H9 (cell line): ENCODE measurements around the gene PKDCC. TPM values are rescaled to one million over a fixed set of nuclear protein-coding genes. Genes with fewer than 3 reads are reported as not detected.

ENCODE experiments used
- DNase-seq: peaks from one replicate; pipeline ENCODE4 v3.0.0-alpha.2; 2017
- H2AFZ ChIP-seq: one replicate; pipeline ENCODE4 v1.6.1; 2013; ENCODE audit warnings: mild to moderate bottlenecking, low read length, control low read depth, moderate library complexity
- H2AK5ac ChIP-seq: 2 replicates; pipeline ENCODE4 v1.6.1; 2013; ENCODE audit warnings: low read length, control low read depth, mixed read lengths; ENCODE audit not compliant: insufficient read length
- H2BK120ac ChIP-seq: one replicate; pipeline ENCODE4 v1.6.1; 2013; ENCODE audit warnings: low read depth, mild to moderate bottlenecking, low read length, control low read depth, inconsistent platforms; ENCODE audit not compliant: poor library complexity, severe bottlenecking
- H2BK12ac ChIP-seq: 2 replicates; pipeline ENCODE4 v1.6.1; 2013; ENCODE audit warnings: low read length, control low read depth, mixed read lengths, low read depth; ENCODE audit not compliant: insufficient read length
- H2BK15ac ChIP-seq: 2 replicates; pipeline ENCODE4 v1.6.1; 2013; ENCODE audit warnings: low read depth, low read length, control low read depth
- H2BK20ac ChIP-seq: one replicate; pipeline ENCODE4 v1.6.1; 2013; ENCODE audit warnings: low read depth, mild to moderate bottlenecking, low read length, control low read depth, inconsistent platforms; ENCODE audit not compliant: poor library complexity, severe bottlenecking
- H2BK5ac ChIP-seq: 2 replicates; pipeline ENCODE4 v1.6.1; 2013; ENCODE audit warnings: low read length, control low read depth, mixed read lengths; ENCODE audit not compliant: insufficient read length
- H3K14ac ChIP-seq: 2 replicates; pipeline ENCODE4 v1.6.1; 2013; ENCODE audit warnings: low read length, control low read depth; ENCODE audit not compliant: insufficient read depth
- H3K18ac ChIP-seq: 2 replicates; pipeline ENCODE4 v1.6.1; 2013; ENCODE audit warnings: low read depth, mild to moderate bottlenecking, mixed read lengths, low read length, control low read depth; ENCODE audit not compliant: insufficient read length
- H3K23ac ChIP-seq: 2 replicates; pipeline ENCODE4 v1.6.1; 2013; ENCODE audit warnings: low read length, control low read depth, mixed read lengths, low read depth; ENCODE audit not compliant: insufficient read length
- H3K23me2 ChIP-seq: 2 replicates; pipeline ENCODE4 v1.6.1; 2013; ENCODE audit warnings: low read depth, mild to moderate bottlenecking, mixed read lengths, low read length, control low read depth; ENCODE audit not compliant: insufficient read length, poor library complexity, severe bottlenecking
- H3K27ac ChIP-seq: 2 replicates; pipeline ENCODE4 v1.5.1; 2013; ENCODE audit warnings: low read length, control low read depth, mixed read lengths, low read depth; ENCODE audit not compliant: insufficient read length
- H3K27me3 ChIP-seq: 2 replicates; pipeline ENCODE4 v1.6.1; 2013; ENCODE audit warnings: low read length, control low read depth, inconsistent platforms; ENCODE audit not compliant: insufficient read depth
- H3K4ac ChIP-seq: 2 replicates; pipeline ENCODE4 v1.6.1; 2013; ENCODE audit warnings: low read depth, mild to moderate bottlenecking, control low read depth, inconsistent platforms, low read length, moderate library complexity
- H3K4me1 ChIP-seq: 2 replicates; pipeline ENCODE4 v1.6.1; 2013; ENCODE audit warnings: low read length, control low read depth, inconsistent platforms; ENCODE audit not compliant: insufficient read depth
- H3K4me2 ChIP-seq: 2 replicates; pipeline ENCODE4 v1.6.1; 2013; ENCODE audit warnings: low read length, control low read depth, mixed read lengths; ENCODE audit not compliant: insufficient read length, insufficient read depth
- H3K56ac ChIP-seq: 2 replicates; pipeline ENCODE4 v1.6.1; 2013; ENCODE audit warnings: low read depth, mild to moderate bottlenecking, mixed read lengths, low read length, control low read depth; ENCODE audit not compliant: insufficient read length
- H3K79me1 ChIP-seq: 2 replicates; pipeline ENCODE4 v1.6.1; 2013; ENCODE audit warnings: low read depth, mild to moderate bottlenecking, moderate library complexity, low read length, control low read depth, inconsistent platforms; ENCODE audit not compliant: insufficient read depth, poor library complexity, severe bottlenecking
- H3K79me2 ChIP-seq: 2 replicates; pipeline ENCODE4 v1.6.1; 2013; ENCODE audit warnings: low read length, control low read depth, inconsistent platforms; ENCODE audit not compliant: insufficient read depth
- H3K9ac ChIP-seq: 2 replicates; pipeline ENCODE4 v1.6.1; 2013; ENCODE audit warnings: low read length, control low read depth, mixed read lengths; ENCODE audit not compliant: insufficient read length; ENCODE audit errors: extremely low read depth
- H3K9me3 ChIP-seq: one replicate; pipeline ENCODE4 v1.6.1; 2013; ENCODE audit warnings: low read depth, low read length, inconsistent platforms; ENCODE audit not compliant: control insufficient read depth
- H3T11ph ChIP-seq: one replicate; pipeline ENCODE4 v1.6.1; 2013; ENCODE audit warnings: mild to moderate bottlenecking, low read length, control low read depth, inconsistent platforms
- H4K20me1 ChIP-seq: one replicate; pipeline ENCODE4 v1.6.1; 2013; ENCODE audit not compliant: control insufficient read depth, insufficient read length, insufficient read depth
- H4K5ac ChIP-seq: 2 replicates; pipeline ENCODE4 v1.6.1; 2013; ENCODE audit warnings: low read depth, mild to moderate bottlenecking, mixed read lengths, low read length, control low read depth; ENCODE audit not compliant: insufficient read length
- H4K8ac ChIP-seq: replicated peaks from 2 replicates; pipeline ENCODE4 v1.6.1; 2013; ENCODE audit warnings: low read length, control low read depth, mixed read lengths, low read depth; ENCODE audit not compliant: insufficient read length
- H4K91ac ChIP-seq: 2 replicates; pipeline ENCODE4 v1.6.1; 2013; ENCODE audit warnings: low read depth, mild to moderate bottlenecking, moderate library complexity, mixed read lengths, low read length, control low read depth; ENCODE audit not compliant: insufficient read length
- H3K27ac Mint-ChIP-seq, 3 experiments: 2 replicates in 2 of 3; 3 replicates in 1 of 3; pipeline ENCODE4 v1.8.0; 2020 to 2021; ENCODE audit warnings: mixed read lengths in 3 of 3, mild to moderate bottlenecking in 1 of 3, moderate library complexity in 1 of 3
- H3K27me3 Mint-ChIP-seq: 2 replicates; pipeline ENCODE4 v1.8.0; 2021; ENCODE audit warnings: low read depth, mild to moderate bottlenecking, moderate library complexity, mixed read lengths
- H3K36me3 Mint-ChIP-seq, 3 experiments: 2 replicates in 2 of 3; 3 replicates in 1 of 3; pipeline ENCODE4 v1.8.0; 2020 to 2021; ENCODE audit warnings: low read depth in 3 of 3, mixed read lengths in 3 of 3; ENCODE audit not compliant: insufficient read depth in 1 of 3
- H3K4me1 Mint-ChIP-seq, 2 experiments: 2 replicates each; pipeline ENCODE4 v1.8.0; 2020; ENCODE audit warnings: mixed read lengths in 2 of 2
- H3K4me3 Mint-ChIP-seq, 2 experiments: 2 replicates in 1 of 2; 3 replicates in 1 of 2; pipeline ENCODE4 v1.8.0; 2020 to 2021; ENCODE audit warnings: mild to moderate bottlenecking in 2 of 2, mixed read lengths in 2 of 2, moderate library complexity in 1 of 2
- H3K9me3 Mint-ChIP-seq, 2 experiments: 2 replicates in 1 of 2; 3 replicates in 1 of 2; pipeline ENCODE4 v1.8.0; 2020; ENCODE audit warnings: mild to moderate bottlenecking in 2 of 2, mixed read lengths in 2 of 2, moderate library complexity in 1 of 2
- WGBS: extraction: QIAGEN DNeasy Blood & Tissue Kit; methylation state at CpG from one replicate; pipeline ENCODE4 v1.1.7; 2013; ENCODE audit warnings: missing lambda C conversion rate, low lambda C conversion rate, mixed read lengths; ENCODE audit not compliant: insufficient read length; ENCODE audit errors: extremely low coverage; 5-methylcytosine and 5-hydroxymethylcytosine counted together
- total RNA-seq: library from RNA; stranded (reverse); gene quantifications from 2 replicates; pipeline ENCODE4 v1.2.1, GENCODE V29; 2021
- TF ChIP-seq, protein P1 (sequence below): fragments of 200-600 bp; sonication (generic); conservative IDR thresholded peaks from 3 replicates; pipeline ENCODE4 v1.8.0; 2021; ENCODE audit warnings: antibody characterized with exemption, mild to moderate bottlenecking

Gene PKDCC
- total RNA-seq, 1 experiment from 2014 or later = 134 TPM

DNA sequence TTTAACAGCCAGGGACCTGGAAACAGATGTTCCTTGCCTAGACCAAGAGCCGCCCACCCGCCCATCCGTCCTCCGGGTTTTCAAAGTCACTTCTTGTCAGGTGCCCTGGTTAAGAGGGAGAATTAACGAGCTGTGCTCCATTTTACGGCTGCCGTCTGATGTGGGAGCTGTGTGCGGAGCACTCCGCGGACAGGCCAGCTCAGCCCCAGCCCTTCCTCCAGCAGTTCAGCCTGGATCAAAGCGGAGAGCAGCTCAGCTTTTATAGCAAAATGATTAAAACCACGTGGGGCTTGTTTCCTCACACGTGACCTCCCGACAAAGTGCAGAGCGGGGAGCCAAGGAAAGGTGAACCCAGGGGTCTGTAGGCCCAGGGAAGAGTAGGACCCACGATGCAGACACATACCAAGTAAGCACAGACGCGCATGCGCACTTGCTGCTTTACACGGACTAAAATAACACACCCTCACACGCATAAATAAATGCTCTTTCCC, 46.1 kb upstream of the PKDCC start:
- Histone ChIP-seq H2BK5ac (no peak overlapping the region), H2BK12ac (no peak overlapping the region), H2BK120ac (no peak overlapping the region), H4K91ac (no peak overlapping the region), H2AFZ (no peak overlapping the region), H3K79me2 (no peaks in the 10 kb centered on the region), H4K5ac (no peak overlapping the region), H2AK5ac (no peak overlapping the region), H3K4me1 (no peaks in the 10 kb centered on the region), H3K23ac (no peak overlapping the region), H3K23me2 (no peaks in the 10 kb centered on the region), H3K4me2 (no peak overlapping the region), H3K9ac (no peak overlapping the region), H3K4ac (no peak overlapping the region), H3K14ac (no peak overlapping the region; the same call in 1 of the 2 replicates), H3T11ph (no peak overlapping the region), H3K56ac (no peak overlapping the region), H3K79me1 (no peaks in the 10 kb centered on the region), H3K9me3 (no peaks in the 10 kb centered on the region), H2BK15ac (no peak overlapping the region), H3K18ac (no peak overlapping the region), H3K27me3 (no peaks in the 10 kb centered on the region), H2BK20ac (no peak overlapping the region), H3K27ac (no peak overlapping the region), H4K20me1 (no peaks in the 10 kb centered on the region), H4K8ac (no peak overlapping the region)
- Mint-ChIP-seq H3K9me3 (peaks cover 9 to 12% of the 10 kb centered on the region in 2 experiments; a peak in 4 of 5 replicates), H3K27me3 (no peaks in the 10 kb centered on the region; the same call in none of the 2 replicates), H3K36me3 (peaks cover 1 to 9% (median 5%) of the 10 kb centered on the region in 3 experiments; a peak in 3 of 7 replicates), H3K4me3 (no peak overlapping the region), H3K27ac (0 out of 7 replicates have a peak overlapping the region, but pooled peaks of 1 of the 3 experiments have one; percentile 54), H3K4me1 (peaks cover 5 to 18% of the 10 kb centered on the region in 2 experiments)
- DNase-seq = no peak
- TF ChIP-seq, protein P1, sequence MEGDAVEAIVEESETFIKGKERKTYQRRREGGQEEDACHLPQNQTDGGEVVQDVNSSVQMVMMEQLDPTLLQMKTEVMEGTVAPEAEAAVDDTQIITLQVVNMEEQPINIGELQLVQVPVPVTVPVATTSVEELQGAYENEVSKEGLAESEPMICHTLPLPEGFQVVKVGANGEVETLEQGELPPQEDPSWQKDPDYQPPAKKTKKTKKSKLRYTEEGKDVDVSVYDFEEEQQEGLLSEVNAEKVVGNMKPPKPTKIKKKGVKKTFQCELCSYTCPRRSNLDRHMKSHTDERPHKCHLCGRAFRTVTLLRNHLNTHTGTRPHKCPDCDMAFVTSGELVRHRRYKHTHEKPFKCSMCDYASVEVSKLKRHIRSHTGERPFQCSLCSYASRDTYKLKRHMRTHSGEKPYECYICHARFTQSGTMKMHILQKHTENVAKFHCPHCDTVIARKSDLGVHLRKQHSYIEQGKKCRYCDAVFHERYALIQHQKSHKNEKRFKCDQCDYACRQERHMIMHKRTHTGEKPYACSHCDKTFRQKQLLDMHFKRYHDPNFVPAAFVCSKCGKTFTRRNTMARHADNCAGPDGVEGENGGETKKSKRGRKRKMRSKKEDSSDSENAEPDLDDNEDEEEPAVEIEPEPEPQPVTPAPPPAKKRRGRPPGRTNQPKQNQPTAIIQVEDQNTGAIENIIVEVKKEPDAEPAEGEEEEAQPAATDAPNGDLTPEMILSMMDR = no peak
- no CpG with 5 or more reads among the region's 21 CpGs for WGBS
